Adrenal gland (tissue), 5 donors: ENCODE results near the gene FAM228B.

Experiments used
- CTCF ChIP-seq, 6 experiments: fragments of 450-650 bp in 4 of 6; fragments of 200-600 bp in 2 of 6; sonication (generic) in 1 of 6; IDR thresholded peaks; 1 replicate in 5 of 6; 2 replicates in 1 of 6; pipeline versions ENCODE4 v1.5.1 to v1.8.0; 2016 to 2021; ENCODE audit warnings: antibody characterized with exemption in 6 of 6, mild to moderate bottlenecking in 2 of 6, moderate library complexity in 1 of 6
- POLR2A ChIP-seq, 2 donors: fragments of 450-650 bp; IDR thresholded peaks; one replicate each; pipeline ENCODE4 v1.6.1; 2017; ENCODE audit warnings: antibody characterized with exemption in 2 of 2, mild to moderate bottlenecking in 2 of 2, moderate library complexity in 1 of 2
- donor health status: DM: no; HTN: no; CAD: no.

- no peak for TF ChIP-seq CTCF (IDR thresholded peaks at IDR 0.05)
- no peak for TF ChIP-seq POLR2A (IDR thresholded peaks at IDR 0.05)
Measured at GRCh38 chr2:24211408-24211807, 88.1 kb downstream of the FAM228B start.
